Osteoblast (primary cell): ENCODE measurements around the gene FKBP15. TPM values are rescaled to one million over a fixed set of nuclear protein-coding genes. Genes with fewer than 3 reads are reported as not detected.
"Not testable (repeated sequence)": the region's sequence is repeated elsewhere in the genome, so short reads cannot be mapped to it uniquely, and the experiment has no call there.

Experiments used
- DNase-seq: peaks from one replicate; pipeline ENCODE4 v3.0.0; 2011; ENCODE audit warnings: low spot score, mixed read lengths; ENCODE audit not compliant: insufficient read length; ENCODE audit errors: missing footprints
- H2AFZ ChIP-seq: 2 replicates; pipeline ENCODE4 v1.6.0; 2011; ENCODE audit warnings: mild to moderate bottlenecking, low read length
- H3K27ac ChIP-seq: 2 replicates; pipeline ENCODE4 v1.5.1; 2011; ENCODE audit warnings: mild to moderate bottlenecking, low read depth, low read length, moderate library complexity
- H3K27me3 ChIP-seq: 2 replicates; pipeline ENCODE4 v1.6.0; 2012; ENCODE audit warnings: mild to moderate bottlenecking, control low read depth, inconsistent platforms, low read length, moderate library complexity; ENCODE audit not compliant: insufficient read depth
- H3K36me3 ChIP-seq: 2 replicates; pipeline ENCODE4 v1.5.1; 2011; ENCODE audit warnings: mild to moderate bottlenecking, low read length, control low read depth, moderate library complexity; ENCODE audit not compliant: insufficient read depth
- H3K4me1 ChIP-seq: 2 replicates; pipeline ENCODE4 v1.5.1; 2011; ENCODE audit warnings: mild to moderate bottlenecking, low read length, control low read depth, moderate library complexity; ENCODE audit not compliant: insufficient read depth
- H3K4me2 ChIP-seq: 2 replicates; pipeline ENCODE4 v1.6.0; 2011; ENCODE audit warnings: mild to moderate bottlenecking, low read length; ENCODE audit not compliant: insufficient read depth
- H3K4me3 ChIP-seq: fragments of 200-600 bp; sonication (generic); 3 replicates; pipeline ENCODE4 v1.5.1; 2012; ENCODE audit warnings: mild to moderate bottlenecking, low read length, inconsistent platforms; ENCODE audit not compliant: insufficient read depth
- H3K79me2 ChIP-seq: 2 replicates; pipeline ENCODE4 v1.6.0; 2012; ENCODE audit warnings: mild to moderate bottlenecking, low read length, control low read depth, inconsistent platforms; ENCODE audit not compliant: insufficient read depth
- H3K9me3 ChIP-seq: 2 replicates; pipeline ENCODE4 v1.5.1; 2011; ENCODE audit warnings: low read depth, low read length, control low read depth
- H4K20me1 ChIP-seq: 2 replicates; pipeline ENCODE4 v1.6.0; 2012; ENCODE audit warnings: mild to moderate bottlenecking, low read length, control low read depth; ENCODE audit not compliant: insufficient read depth
- total RNA-seq: library from RNA; depleted of rRNA; stranded (reverse); fragments of >200 nt; gene quantifications from 2 replicates; pipeline ENCODE4 v1.2.3, GENCODE V29; 2012
- TF ChIP-seq, protein P1 (sequence below): IDR thresholded peaks from 2 replicates; pipeline ENCODE4 v1.5.1; 2011; ENCODE audit warnings: mild to moderate bottlenecking, low read depth, low read length, moderate library complexity; ENCODE audit errors: extremely low read depth

Gene FKBP15
- total RNA-seq, 1 donor, result 31.8 TPM

DNA sequence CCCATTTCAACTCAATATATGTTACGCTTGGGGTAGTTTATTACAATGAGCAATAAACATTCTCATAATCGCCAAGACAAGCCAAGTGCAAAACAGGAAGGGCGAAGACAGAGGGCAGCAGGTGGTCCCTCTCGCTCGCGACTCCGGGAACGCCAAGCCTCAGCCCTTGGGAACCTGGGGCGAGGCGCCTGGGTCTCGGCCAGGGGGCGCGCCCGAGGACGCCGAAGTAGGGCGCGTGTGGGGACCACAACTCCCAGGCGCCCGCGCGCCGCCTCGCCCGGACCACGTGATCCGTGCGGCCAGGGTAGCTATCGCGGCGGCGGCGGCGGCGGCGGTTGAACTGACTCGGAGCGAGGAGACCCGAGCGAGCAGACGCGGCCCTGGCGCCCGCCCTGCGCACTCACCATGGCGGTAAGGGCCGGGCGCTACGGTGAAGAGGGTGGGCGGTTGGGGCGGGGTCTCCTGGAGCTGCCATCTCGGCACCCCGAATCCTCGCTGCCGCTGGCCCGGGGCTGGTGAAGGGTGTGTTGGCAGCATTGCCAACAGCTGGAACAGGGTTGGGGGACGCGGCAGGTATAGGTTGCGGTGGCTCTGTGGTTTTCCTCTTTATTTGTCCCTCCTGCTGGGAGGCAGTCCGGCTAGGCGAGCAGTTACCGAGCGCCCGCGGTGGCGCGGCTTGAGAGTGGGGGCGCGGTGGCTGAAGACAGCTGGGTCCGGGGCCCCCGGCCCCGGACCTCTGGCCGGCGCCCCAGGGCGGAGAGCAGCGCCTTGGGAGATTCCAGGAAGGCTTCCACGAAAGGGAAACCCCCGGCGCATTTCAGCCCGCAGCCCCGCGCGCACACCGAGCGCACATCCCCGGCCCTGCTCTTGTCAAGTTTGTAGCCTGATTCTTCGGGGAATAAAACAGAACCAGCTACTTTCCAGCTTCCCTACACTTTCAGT, 70.1 kb downstream of the FKBP15 start, which contains the start of gene SLC31A2:
Gene SLC31A2, plus strand, starts transcription at position 338 of the 942 bp plus-strand sequence. Its CDS starts 68 bp downstream, at position 406.
- H3K4me2 ChIP-seq, result peak within 1 kb of the TSS; percentile 95
- peaks cover 30% of the 10 kb centered on the region for H3K4me1 ChIP-seq
- H2AFZ ChIP-seq, result peak within 1 kb of the TSS; percentile 91
- H3K9me3 ChIP-seq, result no peaks in the 10 kb centered on the region
- peak within 1 kb of the TSS; percentile 92 for H3K4me3 ChIP-seq
- TF ChIP-seq, protein P1, sequence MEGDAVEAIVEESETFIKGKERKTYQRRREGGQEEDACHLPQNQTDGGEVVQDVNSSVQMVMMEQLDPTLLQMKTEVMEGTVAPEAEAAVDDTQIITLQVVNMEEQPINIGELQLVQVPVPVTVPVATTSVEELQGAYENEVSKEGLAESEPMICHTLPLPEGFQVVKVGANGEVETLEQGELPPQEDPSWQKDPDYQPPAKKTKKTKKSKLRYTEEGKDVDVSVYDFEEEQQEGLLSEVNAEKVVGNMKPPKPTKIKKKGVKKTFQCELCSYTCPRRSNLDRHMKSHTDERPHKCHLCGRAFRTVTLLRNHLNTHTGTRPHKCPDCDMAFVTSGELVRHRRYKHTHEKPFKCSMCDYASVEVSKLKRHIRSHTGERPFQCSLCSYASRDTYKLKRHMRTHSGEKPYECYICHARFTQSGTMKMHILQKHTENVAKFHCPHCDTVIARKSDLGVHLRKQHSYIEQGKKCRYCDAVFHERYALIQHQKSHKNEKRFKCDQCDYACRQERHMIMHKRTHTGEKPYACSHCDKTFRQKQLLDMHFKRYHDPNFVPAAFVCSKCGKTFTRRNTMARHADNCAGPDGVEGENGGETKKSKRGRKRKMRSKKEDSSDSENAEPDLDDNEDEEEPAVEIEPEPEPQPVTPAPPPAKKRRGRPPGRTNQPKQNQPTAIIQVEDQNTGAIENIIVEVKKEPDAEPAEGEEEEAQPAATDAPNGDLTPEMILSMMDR, result peak; percentile 18
- DNase-seq, result peak; percentile 96
- H3K79me2 ChIP-seq, result peaks cover 33% of the 10 kb centered on the region
- H3K27me3 ChIP-seq, result peaks cover 6% of the 10 kb centered on the region
- H3K36me3 ChIP-seq, result no peaks in the 10 kb centered on the region
- H3K27ac ChIP-seq, result peak within 1 kb of the TSS; percentile 60
- no peaks in the 10 kb centered on the region for H4K20me1 ChIP-seq

DNA sequence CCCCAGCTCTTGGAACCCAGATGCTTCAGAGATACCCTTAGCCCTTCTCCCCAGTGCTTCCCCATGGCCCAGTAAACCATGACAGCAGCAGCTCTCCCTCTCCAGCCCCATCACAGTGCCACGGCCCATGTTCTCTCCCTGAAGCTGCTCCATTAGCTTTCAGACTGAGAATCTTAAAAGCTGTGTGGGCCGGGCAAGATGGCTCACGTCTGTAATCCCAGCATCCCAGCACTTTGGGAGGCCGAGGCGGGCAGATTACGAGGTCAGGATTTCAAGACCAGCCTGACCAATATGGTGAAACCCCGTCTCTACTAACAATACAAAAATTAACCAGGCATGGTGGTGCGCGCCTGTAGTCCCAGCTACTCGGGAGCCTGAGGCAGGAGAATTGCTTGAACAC, 71.5 kb downstream of the FKBP15 start:
- not testable (repeated sequence) for H3K4me2 ChIP-seq, H3K9me3 ChIP-seq, H4K20me1 ChIP-seq, H3K36me3 ChIP-seq, H3K27ac ChIP-seq, H2AFZ ChIP-seq, H3K4me3 ChIP-seq, DNase-seq
- H3K27me3 ChIP-seq, result peaks cover 15% of the 10 kb centered on the region
- H3K79me2 ChIP-seq, result peaks cover 21% of the 10 kb centered on the region
- H3K4me1 ChIP-seq, result peaks cover 24% of the 10 kb centered on the region

DNA sequence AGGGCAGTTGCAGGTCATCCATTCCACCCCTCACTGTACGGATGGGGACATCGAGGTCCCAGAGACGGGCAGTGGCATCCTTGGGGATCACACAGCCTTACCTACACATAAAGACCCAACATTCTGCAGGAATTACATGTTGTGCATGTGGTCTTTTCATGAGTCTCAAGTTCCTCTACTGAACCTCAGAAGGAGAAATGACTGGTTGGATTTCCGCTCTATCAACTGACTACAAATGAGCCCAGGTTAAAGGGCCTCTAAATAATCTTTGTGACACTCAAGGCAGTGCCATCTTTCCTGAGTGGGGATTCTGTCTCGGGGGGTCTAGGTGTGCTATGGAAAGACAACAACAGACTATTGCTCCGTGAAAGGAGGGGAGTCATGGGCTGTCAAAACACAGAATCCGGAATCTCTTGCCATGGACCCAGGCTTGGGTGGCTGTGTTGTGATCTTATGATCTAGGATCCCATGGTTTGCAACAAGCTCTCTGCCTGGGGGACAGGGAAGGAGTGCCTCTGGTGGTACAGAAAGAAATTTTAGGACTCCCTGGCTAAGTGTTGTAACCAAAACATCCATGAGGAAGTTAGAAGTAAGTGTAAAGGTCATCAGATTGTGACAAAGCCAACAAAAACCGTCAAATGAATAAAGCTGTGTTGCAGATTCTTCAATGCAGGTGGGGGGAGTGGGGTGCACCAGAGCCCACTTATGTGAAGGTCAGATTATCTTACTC, 72.1 kb downstream of the FKBP15 start:
- H2AFZ ChIP-seq, result no peak overlapping the region
- no peak overlapping the region for H3K27ac ChIP-seq
- H3K27me3 ChIP-seq, result peaks cover 20% of the 10 kb centered on the region
- H3K36me3 ChIP-seq, result no peaks in the 10 kb centered on the region
- DNase-seq, result no peak
- peaks cover 18% of the 10 kb centered on the region for H3K4me1 ChIP-seq
- H4K20me1 ChIP-seq, result no peaks in the 10 kb centered on the region
- H3K79me2 ChIP-seq, result peaks cover 21% of the 10 kb centered on the region
- TF ChIP-seq, protein P1, result no peak
- no peak overlapping the region for H3K4me2 ChIP-seq
- H3K4me3 ChIP-seq, result no peak overlapping the region
- no peaks in the 10 kb centered on the region for H3K9me3 ChIP-seq

DNA sequence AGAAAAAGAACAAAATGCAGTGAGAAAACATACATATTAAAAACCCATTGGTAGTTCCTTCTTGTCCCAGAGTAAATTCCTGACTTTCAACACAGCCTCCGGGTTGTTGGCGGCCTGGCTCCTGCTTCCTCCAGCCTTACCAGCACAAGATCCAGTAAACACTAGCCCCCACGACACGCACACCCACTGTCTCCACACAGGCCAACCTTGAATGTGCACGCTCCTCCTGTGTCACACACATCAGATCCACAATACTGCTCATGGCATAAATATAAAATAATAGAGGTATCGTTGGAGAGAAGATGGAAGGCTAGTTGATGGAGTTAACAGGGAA, 72.7 kb downstream of the FKBP15 start:
- H3K27me3 ChIP-seq, result peaks cover 24% of the 10 kb centered on the region
- peaks cover 13% of the 10 kb centered on the region for H3K4me1 ChIP-seq
- no peaks in the 10 kb centered on the region for H4K20me1 ChIP-seq
- no peaks in the 10 kb centered on the region for H3K36me3 ChIP-seq
- H3K79me2 ChIP-seq, result peaks cover 18% of the 10 kb centered on the region
- no peak for DNase-seq
- H3K9me3 ChIP-seq, result no peaks in the 10 kb centered on the region
- H3K4me2 ChIP-seq, result no peak overlapping the region
- H3K4me3 ChIP-seq, result no peak overlapping the region
- TF ChIP-seq, protein P1, result no peak
- no peak overlapping the region for H3K27ac ChIP-seq
- H2AFZ ChIP-seq, result no peak overlapping the region
